ENCODE results near the gene CTDSPL. TPM values are rescaled to one million over a fixed set of nuclear protein-coding genes. Genes with fewer than 3 reads are reported as not detected.

Gene CTDSPL
- total and polyA plus RNA-seq, 10 of the 15 experiments (the other 5 are each of a cell fraction or from before 2014, with no cell fraction given) = 0.05 to 0.51 (median 0.18) TPM; not detected in 6

GRCh38 chr3:37918627-37919026 lies 56.9 kb downstream of the CTDSPL start:
- Histone ChIP-seq H3K36me3 (ENCODE audit: control insufficient read depth in 2 of 2, insufficient read depth in 2 of 2, low read length in 1 of 2) (no peaks in the 10 kb centered on the region), H3K4me3 (no peak overlapping the region), H3K9ac (ENCODE audit: control insufficient read depth, insufficient read depth, low read length) (no peak overlapping the region), H2AFZ (ENCODE audit: control insufficient read depth, low read depth, low read length) (no peak overlapping the region), H4K20me1 (ENCODE audit: control insufficient read depth, insufficient read depth) (no peaks in the 10 kb centered on the region), H3K79me2 (ENCODE audit: control insufficient read depth, insufficient read depth, low read length) (no peaks in the 10 kb centered on the region), H3K4me1 (ENCODE audit: control insufficient read depth, insufficient read depth, low read length) (no peaks in the 10 kb centered on the region), H3K27me3 (replicated peaks in 1 of 2; ENCODE audit: control insufficient read depth in 2 of 2, insufficient read depth in 2 of 2, low read length in 1 of 2) (no peaks in the 10 kb centered on the region; a peak in 1 of 4 replicates), H3K4me2 (ENCODE audit: control insufficient read depth, insufficient read depth) (no peak overlapping the region), H3K27ac (ENCODE audit: control insufficient read depth, insufficient read depth) (no peak overlapping the region), H3K9me3 (replicated peaks; ENCODE audit: control insufficient read depth, insufficient read depth, low read length) (no peaks in the 10 kb centered on the region)
- ATAC-seq (no peak), FAIRE-seq (no peak), DNase-seq (ENCODE audit: low read depth, low spot score) (no peak)
- no TSS peak for BruUV-seq (replicated peaks)
- CTCF ChIA-PET = interaction anchor here (1.1 kb wide), 1 partner anchor 66 kb away, joined by 3 read pairs; no protein-coding TSS in a partner anchor
- SMC1A ChIA-PET (ENCODE audit: uncharacterized antibody, unreplicated experiment) = interaction anchor here (1.0 to 1.2 kb wide), 2 partner anchors 9 to 40 kb away, joined by 3 read pairs; no protein-coding TSS in a partner anchor
- in situ Hi-C loops (cut with MboI) = no loop called here
- POLR2A ChIA-PET = no interaction called here
- RAD21 ChIA-PET (ENCODE audit: unreplicated experiment) = no interaction called here
- whole genome bisulfite sequencing (ENCODE audit: insufficient coverage, insufficient replicate concordance, low lambda C conversion rate, missing lambda C conversion rate) = 0% methylated on average over 1 of the region's 1 CpG
- no peak for TF ChIP-seq NFXL1 (IDR thresholded peaks at IDR 0.05; ENCODE audit: borderline replicate concordance)
- no peak for TF ChIP-seq POLR2AphosphoS5 (IDR thresholded peaks at IDR 0.05; ENCODE audit: low read length)
- intact Hi-C loops (cut with micrococcal nuclease; ENCODE audit: unreplicated experiment) = no loop called here

GRCh38 chr3:37920156-37920699 lies 58.5 kb downstream of the CTDSPL start:
- no peaks in the 10 kb centered on the region for H3K9me3 ChIP-seq (replicated peaks; ENCODE audit: control insufficient read depth, insufficient read depth, low read length)
- CTCF ChIA-PET = no interaction called here
- FAIRE-seq = no peak
- intact Hi-C loops (cut with micrococcal nuclease; ENCODE audit: unreplicated experiment) (no loop called here), in situ Hi-C loops (cut with MboI) (no loop called here)
- H3K4me1 ChIP-seq (ENCODE audit: control insufficient read depth, insufficient read depth, low read length) = no peaks in the 10 kb centered on the region
- no peak overlapping the region for H3K27ac ChIP-seq (ENCODE audit: control insufficient read depth, insufficient read depth)
- H3K36me3 ChIP-seq (ENCODE audit: control insufficient read depth in 2 of 2, insufficient read depth in 2 of 2, low read length in 1 of 2) = no peaks in the 10 kb centered on the region
- no peak for ATAC-seq
- no peak overlapping the region for H3K4me3 ChIP-seq
- no peak overlapping the region for H2AFZ ChIP-seq (ENCODE audit: control insufficient read depth, low read depth, low read length)
- DNase-seq (ENCODE audit: low read depth, low spot score) = no peak
- H3K9ac ChIP-seq (ENCODE audit: control insufficient read depth, insufficient read depth, low read length) = no peak overlapping the region
- RAD21 ChIA-PET (ENCODE audit: unreplicated experiment) = no interaction called here
- no TSS peak for BruUV-seq (replicated peaks)
- 42% methylated on average over 4 of the region's 4 CpGs for WGBS (ENCODE audit: insufficient coverage, insufficient replicate concordance, low lambda C conversion rate, missing lambda C conversion rate)
- SMC1A ChIA-PET (ENCODE audit: uncharacterized antibody, unreplicated experiment) = no interaction called here
- H3K79me2 ChIP-seq (ENCODE audit: control insufficient read depth, insufficient read depth, low read length) = no peaks in the 10 kb centered on the region
- H3K4me2 ChIP-seq (ENCODE audit: control insufficient read depth, insufficient read depth) = no peak overlapping the region
- no peaks in the 10 kb centered on the region; a peak in 1 of 4 replicates for H3K27me3 ChIP-seq (replicated peaks in 1 of 2; ENCODE audit: control insufficient read depth in 2 of 2, insufficient read depth in 2 of 2, low read length in 1 of 2)
- POLR2A ChIA-PET = no interaction called here
- no peaks in the 10 kb centered on the region for H4K20me1 ChIP-seq (ENCODE audit: control insufficient read depth, insufficient read depth)
- no peak for TF ChIP-seq CTCF (IDR thresholded peaks at IDR 0.05 in 2 of 3, conservative IDR thresholded peaks at IDR 0.05 in 1 of 3; ENCODE audit: control insufficient read depth in 2 of 3, extremely low read depth in 1 of 3, insufficient read depth in 1 of 3, low read depth in 3 of 3, low read length in 3 of 3)
- TF ChIP-seq CBX3 (IDR thresholded peaks at IDR 0.05; ENCODE audit: borderline replicate concordance, low read depth) = no peak
- no peak for TF ChIP-seq MEF2B (IDR thresholded peaks at IDR 0.05; ENCODE audit: partially characterized antibody, poor library complexity, severe bottlenecking)
- no peak for TF ChIP-seq ZBTB11 (CRISPR knock-in tag; IDR thresholded peaks at IDR 0.05)
- TF ChIP-seq PBX3 (IDR thresholded peaks at IDR 0.05; ENCODE audit: insufficient replicate concordance, low read depth, low read length) = no peak
- TF ChIP-seq RAD51 (IDR thresholded peaks at IDR 0.05) = no peak
- TF ChIP-seq KDM1A (IDR thresholded peaks at IDR 0.05; ENCODE audit: borderline replicate concordance) = no peak
- TF ChIP-seq NR2F1 (conservative IDR thresholded peaks at IDR 0.05) = no peak

Measured in GM12878 (cell line).